ENCODE results near the gene CTU2. TPM values are rescaled to one million over a fixed set of nuclear protein-coding genes. Genes with fewer than 3 reads are reported as not detected.

The CTU2 gene
- total and polyA plus RNA-seq, 10 of the 15 experiments (the other 5 are each of a cell fraction or from before 2014, with no cell fraction given) = 0.32 to 44.5 (median 18.2) TPM

- Histone ChIP-seq H3K27me3 (replicated peaks in 1 of 2; ENCODE audit: control insufficient read depth in 2 of 2, insufficient read depth in 2 of 2, low read length in 1 of 2) (no peaks in the 10 kb centered on the region), H3K9me3 (replicated peaks; ENCODE audit: control insufficient read depth, insufficient read depth, low read length) (no peaks in the 10 kb centered on the region), H4K20me1 (ENCODE audit: control insufficient read depth, insufficient read depth) (no peaks in the 10 kb centered on the region), H2AFZ (ENCODE audit: control insufficient read depth, low read depth, low read length) (no peak overlapping the region), H3K4me3 (no peak overlapping the region), H3K27ac (ENCODE audit: control insufficient read depth, insufficient read depth) (no peak overlapping the region), H3K9ac (ENCODE audit: control insufficient read depth, insufficient read depth, low read length) (no peak overlapping the region), H3K4me1 (ENCODE audit: control insufficient read depth, insufficient read depth, low read length) (peaks cover 20% of the 10 kb centered on the region), H3K36me3 (ENCODE audit: control insufficient read depth in 2 of 2, insufficient read depth in 2 of 2, low read length in 1 of 2) (no peaks in the 10 kb centered on the region), H3K4me2 (ENCODE audit: control insufficient read depth, insufficient read depth) (no peak overlapping the region), H3K79me2 (ENCODE audit: control insufficient read depth, insufficient read depth, low read length) (no peaks in the 10 kb centered on the region; the same call in 1 of the 2 replicates)
- ATAC-seq (no peak), FAIRE-seq (no peak), DNase-seq (ENCODE audit: low read depth, low spot score) (no peak)
- CTCF ChIA-PET = interaction anchor here (2.2 kb wide), 1 partner anchor 11 kb away, joined by 9 read pairs; no protein-coding TSS in a partner anchor
- TF ChIP-seq GATAD2B (conservative IDR thresholded peaks at IDR 0.05; ENCODE audit: low read depth) (no peak), DPF2 (IDR thresholded peaks at IDR 0.05) (no peak), TAF1 (IDR thresholded peaks at IDR 0.05; ENCODE audit: borderline replicate concordance, low read depth, low read length) (no peak), ASH2L (IDR thresholded peaks at IDR 0.05; ENCODE audit: borderline replicate concordance, low read depth) (no peak), MLLT1 (IDR thresholded peaks at IDR 0.05) (no peak), ATF7 (IDR thresholded peaks at IDR 0.05; ENCODE audit: low read depth) (no peak), SREBF2 (IDR thresholded peaks at IDR 0.05; ENCODE audit: low read length) (no peak), ZNF384 (IDR thresholded peaks at IDR 0.05; ENCODE audit: borderline replicate concordance, low read depth, low read length) (no peak), CEBPB (IDR thresholded peaks at IDR 0.05; ENCODE audit: borderline replicate concordance in 1 of 2, low read depth in 2 of 2, low read length in 2 of 2) (no peak)
- in situ Hi-C loops (cut with MboI) (no loop called here), intact Hi-C loops (cut with micrococcal nuclease; ENCODE audit: unreplicated experiment) (no loop called here)
- WGBS (ENCODE audit: insufficient coverage, insufficient replicate concordance, low lambda C conversion rate, missing lambda C conversion rate) = 97% methylated on average over 28 of the region's 32 CpGs
- SMC1A ChIA-PET (ENCODE audit: uncharacterized antibody, unreplicated experiment) = no interaction called here
- BruUV-seq (replicated peaks) = no TSS peak
- POLR2A ChIA-PET = no interaction called here
- RAD21 ChIA-PET (ENCODE audit: unreplicated experiment) = no interaction called here
These were observed 27.9 kb upstream of the CTU2 start for GRCh38 chr16:88678224-88678979.

Measured in GM12878 (cell line).